ENCODE results near the gene CLDN20.

DNA sequence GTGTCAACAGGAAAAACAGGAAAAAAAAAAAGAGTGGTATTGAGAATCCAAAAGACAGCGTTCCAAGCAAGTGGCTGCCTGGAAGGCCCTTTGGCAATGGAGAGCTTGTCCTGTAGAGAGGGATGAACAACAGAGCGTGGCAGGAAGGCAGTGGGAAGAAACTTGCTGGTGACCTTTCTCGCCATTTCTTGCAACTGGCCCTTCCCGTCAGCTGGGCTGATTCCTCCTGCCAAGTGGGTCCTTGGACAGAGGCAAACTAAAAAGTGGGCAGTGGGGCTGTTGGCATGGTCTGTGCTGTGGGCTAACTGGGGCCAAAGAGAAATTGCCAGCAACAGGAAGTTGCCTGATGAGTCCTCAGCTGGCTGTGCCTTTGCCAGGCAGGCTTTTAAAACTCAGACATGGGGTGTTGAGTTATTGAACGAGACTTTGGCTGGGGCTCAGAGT is 43.9 kb upstream of the CLDN20 start:
- TF ChIP-seq RFX5 (IDR thresholded peaks at IDR 0.05; ENCODE audit: low read depth, low read length) (no peak), POLR2A (IDR thresholded peaks at IDR 0.05; ENCODE audit: low read depth, low read length) (no peak)

Measured in GM12878 (cell line).